WTC11 (cell line): ENCODE data around the gene ACTMAP.

Experiments used
- CREM ChIP-seq: sonication (generic); formaldehyde crosslinking; IDR thresholded peaks from 2 replicates; pipeline ENCODE4 v1.8.1; 2022; ENCODE audit warnings: mild to moderate bottlenecking, missing genetic modification reagents, moderate library complexity
- ETV6 ChIP-seq: sonication (generic); formaldehyde crosslinking; IDR thresholded peaks from 2 replicates; pipeline ENCODE4 v1.8.1; 2022; ENCODE audit warnings: mild to moderate bottlenecking, missing genetic modification reagents
- FOXP4 ChIP-seq: sonication (generic); formaldehyde crosslinking; IDR thresholded peaks from 2 replicates; pipeline ENCODE4 v1.8.0; 2022; ENCODE audit warnings: mild to moderate bottlenecking, missing genetic modification reagents
- JAZF1 ChIP-seq: fragments of 250-450 bp; sonication (Bioruptor Pico); IDR thresholded peaks from 2 replicates; pipeline ENCODE4 v1.9.0; 2021; ENCODE audit warnings: moderate library complexity, mild to moderate bottlenecking, inconsistent platforms
- KAT7 ChIP-seq: sonication (generic); formaldehyde crosslinking; IDR thresholded peaks from 2 replicates; pipeline ENCODE4 v1.8.1; 2023; ENCODE audit warnings: missing genetic modification reagents, mild to moderate bottlenecking, borderline replicate concordance
- NR1H2 ChIP-seq: sonication (generic); formaldehyde crosslinking; IDR thresholded peaks from 2 replicates; pipeline ENCODE4 v1.9.0; 2021; ENCODE audit warnings: mild to moderate bottlenecking, moderate library complexity, missing genetic modification reagents
- ZBTB21 ChIP-seq: sonication (generic); formaldehyde crosslinking; IDR thresholded peaks from 2 replicates; pipeline ENCODE4 v1.8.1; 2023; ENCODE audit warnings: mild to moderate bottlenecking, missing genetic modification reagents, borderline replicate concordance
- ZNF232 ChIP-seq: sonication (generic); formaldehyde crosslinking; IDR thresholded peaks from 2 replicates; pipeline ENCODE4 v1.8.0; 2022; ENCODE audit warnings: mild to moderate bottlenecking, missing genetic modification reagents
- ZNF263 ChIP-seq: sonication (generic); formaldehyde crosslinking; IDR thresholded peaks from 2 replicates; pipeline ENCODE4 v1.8.1; 2022; ENCODE audit warnings: low read depth, mild to moderate bottlenecking, moderate library complexity, missing genetic modification reagents
- ZNF423 ChIP-seq: fragments of 250-450 bp; sonication (Bioruptor Pico); IDR thresholded peaks from 2 replicates; pipeline ENCODE4 v2.1.2; 2022; ENCODE audit warnings: mild to moderate bottlenecking, moderate library complexity
- TF ChIP-seq, protein P1 (sequence below): fragments of 200-600 bp; IDR thresholded peaks from 2 replicates; pipeline ENCODE4 v1.8.0; 2022; ENCODE audit warnings: antibody characterized with exemption

GRCh38 chr19:40775632-40776022 lies 25.4 kb upstream of the ACTMAP start:
- no peak for TF ChIP-seq NR1H2 (CRISPR knock-in tag)
- no peak for TF ChIP-seq CREM (CRISPR knock-in tag)
- TF ChIP-seq, protein P1, sequence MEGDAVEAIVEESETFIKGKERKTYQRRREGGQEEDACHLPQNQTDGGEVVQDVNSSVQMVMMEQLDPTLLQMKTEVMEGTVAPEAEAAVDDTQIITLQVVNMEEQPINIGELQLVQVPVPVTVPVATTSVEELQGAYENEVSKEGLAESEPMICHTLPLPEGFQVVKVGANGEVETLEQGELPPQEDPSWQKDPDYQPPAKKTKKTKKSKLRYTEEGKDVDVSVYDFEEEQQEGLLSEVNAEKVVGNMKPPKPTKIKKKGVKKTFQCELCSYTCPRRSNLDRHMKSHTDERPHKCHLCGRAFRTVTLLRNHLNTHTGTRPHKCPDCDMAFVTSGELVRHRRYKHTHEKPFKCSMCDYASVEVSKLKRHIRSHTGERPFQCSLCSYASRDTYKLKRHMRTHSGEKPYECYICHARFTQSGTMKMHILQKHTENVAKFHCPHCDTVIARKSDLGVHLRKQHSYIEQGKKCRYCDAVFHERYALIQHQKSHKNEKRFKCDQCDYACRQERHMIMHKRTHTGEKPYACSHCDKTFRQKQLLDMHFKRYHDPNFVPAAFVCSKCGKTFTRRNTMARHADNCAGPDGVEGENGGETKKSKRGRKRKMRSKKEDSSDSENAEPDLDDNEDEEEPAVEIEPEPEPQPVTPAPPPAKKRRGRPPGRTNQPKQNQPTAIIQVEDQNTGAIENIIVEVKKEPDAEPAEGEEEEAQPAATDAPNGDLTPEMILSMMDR, result no peak
- no peak for TF ChIP-seq ZNF423 (CRISPR knock-in tag)
- no peak for TF ChIP-seq ZBTB21 (CRISPR knock-in tag)
- TF ChIP-seq JAZF1 (CRISPR knock-in tag), result no peak
- TF ChIP-seq FOXP4, result no peak
- TF ChIP-seq ZNF232 (CRISPR knock-in tag), result no peak
- no peak for TF ChIP-seq ZNF263 (CRISPR knock-in tag)
- no peak for TF ChIP-seq KAT7
- TF ChIP-seq ETV6 (CRISPR knock-in tag), result no peak
